Measurements from ENCODE around the gene FUT6.

Gene FUT6

GRCh38 chr19:5799247-5800241 lies 40.0 kb downstream of the FUT6 start:
- no peak for TF ChIP-seq CTCF (IDR thresholded peaks at IDR 0.05; ENCODE audit: control extremely low read depth, extremely low read depth, low read depth, missing control alignments)
- DNase-seq (ENCODE audit: extremely low spot score), result no peak
- POLR2A ChIA-PET, result interaction anchor here (2.0 kb wide), 1 partner anchor 29 kb away, joined by 7 read pairs; no protein-coding TSS in a partner anchor
- CTCF ChIA-PET, result interaction anchor here (0.8 kb wide), 1 partner anchor 223 kb away, joined by 3 read pairs; no protein-coding TSS in a partner anchor

- ChIA-PET POLR2A (no interaction called here), CTCF (no interaction called here)
- no peak for DNase-seq (ENCODE audit: extremely low spot score)
- no peak for TF ChIP-seq CTCF (IDR thresholded peaks at IDR 0.05; ENCODE audit: control extremely low read depth, extremely low read depth, low read depth, missing control alignments)
These were observed 41.3 kb downstream of the FUT6 start for GRCh38 chr19:5798244-5798643.

GRCh38 chr19:5795382-5795919 lies 44.1 kb downstream of the FUT6 start:
- ChIA-PET POLR2A (no interaction called here), CTCF (interaction anchor here (1.0 to 8.5 kb wide), 10 partner anchors 8 to 247 kb away, joined by 3 to 75 read pairs (median 3); partner anchors contain the start of gene NRTN)
- DNase-seq (ENCODE audit: extremely low spot score), result no peak

GRCh38 chr19:5793188-5793587 lies 46.3 kb downstream of the FUT6 start:
- POLR2A ChIA-PET, result no interaction called here
- CTCF ChIA-PET, result interaction anchor here (0.7 to 8.5 kb wide), 5 partner anchors 10 to 35 kb away, joined by 3 to 75 read pairs (median 4); partner anchors contain the start of gene NRTN
- no peak for TF ChIP-seq CTCF (IDR thresholded peaks at IDR 0.05; ENCODE audit: control extremely low read depth, extremely low read depth, low read depth, missing control alignments)
- DNase-seq (ENCODE audit: extremely low spot score), result no peak

More at GRCh38 chr19:5795382-5795919, 44.1 kb downstream of the FUT6 start:
- no peak for TF ChIP-seq CTCF (IDR thresholded peaks at IDR 0.05; ENCODE audit: control extremely low read depth, extremely low read depth, low read depth, missing control alignments)

GRCh38 chr19:5792224-5792623 lies 47.3 kb downstream of the FUT6 start:
- ChIA-PET POLR2A (interaction anchor here (0.7 kb wide), 1 partner anchor 463 kb away, joined by 6 read pairs; no protein-coding TSS in a partner anchor), CTCF (interaction anchor here (1.3 to 8.5 kb wide), 2 partner anchors 12 to 16 kb away, joined by 4 to 75 read pairs; partner anchors contain the start of gene NRTN)
- DNase-seq (ENCODE audit: extremely low spot score), result no peak
- TF ChIP-seq CTCF (IDR thresholded peaks at IDR 0.05; ENCODE audit: control extremely low read depth, extremely low read depth, low read depth, missing control alignments), result no peak
